Renal cortex interstitium (tissue), 11 donors: ENCODE results near the gene HEPHL1. TPM values are rescaled to one million over a fixed set of nuclear protein-coding genes. Genes with fewer than 3 reads are reported as not detected.
"Not testable (repeated sequence)": the region's sequence is repeated elsewhere in the genome, so short reads cannot be mapped to it uniquely, and the experiment has no call there.

Experiments
- DNase-seq, 11 donors: peaks; one replicate each; pipeline ENCODE4 v3.0.0-alpha.2; 2013; ENCODE audit warnings: low read depth in 9 of 11, low spot score in 4 of 11; ENCODE audit errors: extremely low read depth in 1 of 11
- polyA plus RNA-seq, 3 donors: library from polyadenylated mRNA; unstranded; fragments of 120-200 nt; gene quantifications; one replicate each; pipeline ENCODE4 v1.2.1, GENCODE V29; 2013; ENCODE audit not compliant: insufficient read length in 3 of 3

Gene HEPHL1
- polyA plus RNA-seq, 3 donors, result 0.09 to 0.20 TPM; not detected in 1

DNA sequence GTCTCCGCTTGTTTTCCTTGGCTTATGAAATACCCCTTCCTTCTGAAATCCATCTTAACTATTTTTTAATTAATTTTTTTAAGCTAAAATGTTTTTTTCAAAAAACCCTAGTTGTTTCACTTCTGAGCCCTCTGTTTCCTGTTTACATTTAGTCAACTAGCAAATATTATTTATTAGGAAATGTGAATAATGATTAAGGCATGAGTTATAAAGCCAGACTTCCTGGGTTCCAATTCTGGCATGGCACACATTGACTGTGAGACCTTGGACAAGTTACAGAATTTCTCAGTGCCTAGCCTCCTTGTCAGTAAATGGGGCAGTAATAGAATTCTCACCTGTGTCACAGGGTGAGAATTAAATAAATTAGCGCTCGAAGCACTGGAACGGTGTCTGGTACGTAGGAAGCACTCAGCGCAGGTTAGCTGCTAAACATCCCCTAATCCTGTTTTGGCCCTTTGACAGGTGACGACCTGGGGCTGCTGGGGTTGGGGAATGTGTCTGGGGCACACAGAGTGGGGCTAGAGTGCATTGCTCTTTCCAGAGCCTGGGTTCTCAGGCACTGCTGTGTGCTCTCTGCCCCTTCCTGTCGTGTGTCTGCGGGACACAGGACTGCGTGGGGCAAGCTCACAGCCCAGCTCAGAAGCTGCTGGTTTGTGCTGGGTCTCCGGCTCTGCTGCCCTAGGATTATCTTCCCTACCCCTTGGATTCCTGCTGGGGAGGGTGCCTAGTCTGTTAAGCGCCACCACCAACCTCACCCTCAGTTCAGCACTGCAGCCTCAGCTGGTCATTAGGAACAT, 120.6 kb downstream of the HEPHL1 start:
- DNase-seq, result no peak

GRCh38 chr11:94142308-94143281, 121.4 kb downstream of the HEPHL1 start:
- DNase-seq, result peak in 5 of 11 donors; percentile 37 to 53 (median 45)

DNA sequence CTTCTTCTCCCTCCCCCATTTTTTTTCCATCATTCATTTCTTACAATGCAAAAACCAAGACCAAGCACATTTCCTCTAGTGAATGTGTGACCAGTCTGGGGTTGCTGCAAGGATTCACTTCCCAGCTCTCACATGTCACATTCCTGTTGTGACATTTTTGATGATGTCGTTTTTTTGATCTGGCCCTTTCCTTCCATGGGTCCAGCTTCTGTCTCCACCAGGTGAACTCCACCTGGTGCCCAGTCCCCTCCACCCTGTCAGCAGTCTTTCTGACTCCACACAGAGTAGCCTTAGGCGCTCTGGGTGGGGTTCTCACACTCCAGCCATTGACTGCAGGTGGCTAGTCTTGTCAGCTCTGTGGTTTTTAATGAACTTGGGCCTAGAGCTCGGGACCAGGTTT, 123.1 kb downstream of the HEPHL1 start:
- no peak for DNase-seq

GRCh38 chr11:94144664-94145063, 123.5 kb downstream of the HEPHL1 start:
- DNase-seq, result no peak

GRCh38 chr11:94145431-94145830, 124.3 kb downstream of the HEPHL1 start:
- no peak for DNase-seq

DNA sequence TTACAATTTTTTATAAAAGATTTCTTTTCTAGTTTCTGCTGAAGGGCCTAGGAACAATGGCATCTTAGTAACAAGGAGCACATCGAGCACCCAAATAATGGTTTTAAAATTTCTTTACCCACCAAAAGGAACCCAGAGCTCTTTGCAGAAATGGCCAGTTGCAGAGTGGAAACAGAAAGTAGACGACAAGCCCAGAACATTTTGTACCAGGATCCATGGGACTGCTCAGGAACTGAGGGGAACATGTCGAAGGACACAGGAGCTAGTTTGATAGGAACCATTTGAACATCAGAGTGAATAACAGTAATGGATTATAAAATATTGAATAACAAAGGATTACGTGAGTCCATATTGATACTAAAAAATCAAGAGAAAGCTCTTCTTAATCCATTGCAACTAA, 124.8 kb downstream of the HEPHL1 start:
- no peak for DNase-seq

GRCh38 chr11:94147433-94147845, 126.3 kb downstream of the HEPHL1 start:
- no peak for DNase-seq

- no peak for DNase-seq
Measured at GRCh38 chr11:94148189-94148588, 127.0 kb downstream of the HEPHL1 start.

GRCh38 chr11:94149431-94150017, 128.4 kb downstream of the HEPHL1 start:
- DNase-seq, result no peak

DNA sequence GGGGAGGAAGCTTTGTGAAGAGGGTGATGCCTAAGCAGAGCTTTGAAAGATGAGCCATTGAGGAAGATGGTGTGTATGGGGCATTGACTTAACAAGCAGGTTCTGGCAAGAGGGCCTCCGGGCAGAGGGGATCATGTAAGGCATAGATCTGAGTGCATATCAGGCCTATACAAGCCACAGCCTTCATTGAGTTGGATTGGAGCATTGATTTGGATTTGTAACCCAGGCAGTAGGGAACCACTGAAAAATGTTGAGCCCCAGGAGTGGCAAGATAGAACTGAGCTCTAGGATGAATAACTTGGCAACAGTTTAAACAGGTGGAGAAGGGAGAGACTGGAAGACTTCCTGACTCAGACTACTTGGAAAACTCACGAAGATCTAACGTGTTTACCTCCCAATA, 128.9 kb downstream of the HEPHL1 start:
- no peak for DNase-seq

- no peak for DNase-seq
Measured at GRCh38 chr11:94150704-94151685, 129.8 kb downstream of the HEPHL1 start.

- DNase-seq, result no peak
Measured at GRCh38 chr11:94151903-94152677, 130.9 kb downstream of the HEPHL1 start.

DNA sequence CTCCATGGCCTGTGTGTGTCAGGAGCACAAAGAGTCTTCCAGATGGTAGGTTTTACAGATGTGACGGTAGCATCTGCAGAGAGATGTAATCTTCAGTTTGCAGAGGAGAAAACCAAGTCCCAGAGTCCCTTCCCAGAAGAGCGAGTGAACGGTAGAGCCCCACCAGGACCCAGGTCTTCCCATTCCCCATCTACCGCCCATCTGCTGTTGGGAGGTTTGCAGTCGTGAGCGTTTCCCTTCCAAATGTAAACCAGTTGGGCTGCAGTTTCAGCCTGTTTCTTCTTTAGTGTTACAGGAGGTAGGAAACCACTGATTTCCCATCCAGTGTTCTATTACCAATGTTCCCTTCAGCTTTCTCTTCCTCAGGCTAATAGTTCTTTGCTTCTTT, 131.5 kb downstream of the HEPHL1 start:
- no peak for DNase-seq

- no peak for DNase-seq
Measured at GRCh38 chr11:94153320-94153719, 132.2 kb downstream of the HEPHL1 start.

GRCh38 chr11:94154095-94154856, 133.1 kb downstream of the HEPHL1 start:
- DNase-seq, result no peak

GRCh38 chr11:94157339-94157738, 136.2 kb downstream of the HEPHL1 start:
- not testable (repeated sequence) for DNase-seq
